Fibroblast of pulmonary artery (primary cell): Measurements from ENCODE around the gene STK36.

Experiments used
- DNase-seq: peaks from one replicate; pipeline ENCODE4 v3.0.0-alpha.2; 2010; ENCODE audit warnings: low read depth
- H3K4me3 ChIP-seq: replicated peaks from 2 replicates; pipeline ENCODE4 v1.5.1; 2011; ENCODE audit warnings: low read depth, mild to moderate bottlenecking, control low read depth, low read length, moderate library complexity
- TF ChIP-seq, protein P1 (sequence below): IDR thresholded peaks from 2 replicates; pipeline ENCODE4 v1.5.1; 2011; ENCODE audit warnings: mild to moderate bottlenecking, control low read depth, low read length, inconsistent platforms; ENCODE audit errors: missing control alignments

Gene STK36, protein sequence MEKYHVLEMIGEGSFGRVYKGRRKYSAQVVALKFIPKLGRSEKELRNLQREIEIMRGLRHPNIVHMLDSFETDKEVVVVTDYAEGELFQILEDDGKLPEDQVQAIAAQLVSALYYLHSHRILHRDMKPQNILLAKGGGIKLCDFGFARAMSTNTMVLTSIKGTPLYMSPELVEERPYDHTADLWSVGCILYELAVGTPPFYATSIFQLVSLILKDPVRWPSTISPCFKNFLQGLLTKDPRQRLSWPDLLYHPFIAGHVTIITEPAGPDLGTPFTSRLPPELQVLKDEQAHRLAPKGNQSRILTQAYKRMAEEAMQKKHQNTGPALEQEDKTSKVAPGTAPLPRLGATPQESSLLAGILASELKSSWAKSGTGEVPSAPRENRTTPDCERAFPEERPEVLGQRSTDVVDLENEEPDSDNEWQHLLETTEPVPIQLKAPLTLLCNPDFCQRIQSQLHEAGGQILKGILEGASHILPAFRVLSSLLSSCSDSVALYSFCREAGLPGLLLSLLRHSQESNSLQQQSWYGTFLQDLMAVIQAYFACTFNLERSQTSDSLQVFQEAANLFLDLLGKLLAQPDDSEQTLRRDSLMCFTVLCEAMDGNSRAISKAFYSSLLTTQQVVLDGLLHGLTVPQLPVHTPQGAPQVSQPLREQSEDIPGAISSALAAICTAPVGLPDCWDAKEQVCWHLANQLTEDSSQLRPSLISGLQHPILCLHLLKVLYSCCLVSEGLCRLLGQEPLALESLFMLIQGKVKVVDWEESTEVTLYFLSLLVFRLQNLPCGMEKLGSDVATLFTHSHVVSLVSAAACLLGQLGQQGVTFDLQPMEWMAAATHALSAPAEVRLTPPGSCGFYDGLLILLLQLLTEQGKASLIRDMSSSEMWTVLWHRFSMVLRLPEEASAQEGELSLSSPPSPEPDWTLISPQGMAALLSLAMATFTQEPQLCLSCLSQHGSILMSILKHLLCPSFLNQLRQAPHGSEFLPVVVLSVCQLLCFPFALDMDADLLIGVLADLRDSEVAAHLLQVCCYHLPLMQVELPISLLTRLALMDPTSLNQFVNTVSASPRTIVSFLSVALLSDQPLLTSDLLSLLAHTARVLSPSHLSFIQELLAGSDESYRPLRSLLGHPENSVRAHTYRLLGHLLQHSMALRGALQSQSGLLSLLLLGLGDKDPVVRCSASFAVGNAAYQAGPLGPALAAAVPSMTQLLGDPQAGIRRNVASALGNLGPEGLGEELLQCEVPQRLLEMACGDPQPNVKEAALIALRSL (N-terminal part only)

DNA sequence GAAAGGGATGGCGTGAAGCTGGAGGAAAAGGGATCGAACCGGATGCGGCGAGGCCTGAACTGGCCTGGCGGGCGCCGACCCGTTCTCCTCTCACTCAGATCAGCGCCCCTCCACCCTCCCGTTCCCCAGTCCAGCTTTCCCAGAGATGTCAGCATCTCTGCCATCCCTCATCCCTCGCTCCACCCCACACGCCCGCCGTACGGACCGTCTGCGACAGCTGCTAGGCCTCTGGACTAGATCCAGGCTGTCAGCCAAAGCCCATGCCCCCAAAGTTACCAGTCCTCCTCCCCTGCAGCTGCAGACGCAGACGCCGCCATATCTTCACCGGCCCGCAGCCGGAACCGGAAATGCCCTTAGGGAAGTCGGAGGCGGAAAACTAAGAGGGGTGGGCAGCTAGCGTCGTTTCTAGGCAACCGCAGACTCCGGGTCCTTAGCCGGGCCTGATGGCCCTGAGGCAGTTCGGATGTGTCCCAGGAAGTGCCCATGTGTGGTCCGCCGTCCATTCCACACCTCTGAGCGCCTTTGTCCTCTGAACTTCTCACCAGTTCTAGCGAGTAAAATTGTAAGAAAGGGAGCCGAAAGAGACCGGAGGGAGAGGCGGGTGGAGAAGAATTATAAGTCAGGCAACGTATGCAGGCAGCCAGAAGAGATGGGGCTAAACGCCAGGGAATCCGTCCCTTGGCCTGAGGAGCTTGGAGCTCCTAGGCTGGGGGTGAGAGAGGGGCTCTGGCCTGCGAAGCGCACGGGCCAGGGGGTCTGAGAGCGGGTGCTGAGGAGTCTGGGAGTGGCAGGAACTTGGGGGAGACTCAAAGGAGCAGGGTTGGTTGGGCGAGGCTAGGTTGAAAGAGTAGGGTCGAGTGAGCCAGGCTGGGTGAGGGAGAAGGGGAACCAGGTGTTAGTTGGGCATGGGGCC is at the start of gene STK36, which contains the start of gene RNF25:
Gene STK36, plus strand, starts transcription at position 433 of the 913 bp plus-strand sequence. CDS start 744 bp downstream, outside the sequence.
Gene RNF25, minus strand, starts transcription at position 349 of the 913 bp plus-strand sequence. Its CDS starts 32 bp downstream, at position 317.
- DNase-seq = peak; percentile 92
- H3K4me3 ChIP-seq = peak within 1 kb of the TSS; percentile 86
- TF ChIP-seq, protein P1, sequence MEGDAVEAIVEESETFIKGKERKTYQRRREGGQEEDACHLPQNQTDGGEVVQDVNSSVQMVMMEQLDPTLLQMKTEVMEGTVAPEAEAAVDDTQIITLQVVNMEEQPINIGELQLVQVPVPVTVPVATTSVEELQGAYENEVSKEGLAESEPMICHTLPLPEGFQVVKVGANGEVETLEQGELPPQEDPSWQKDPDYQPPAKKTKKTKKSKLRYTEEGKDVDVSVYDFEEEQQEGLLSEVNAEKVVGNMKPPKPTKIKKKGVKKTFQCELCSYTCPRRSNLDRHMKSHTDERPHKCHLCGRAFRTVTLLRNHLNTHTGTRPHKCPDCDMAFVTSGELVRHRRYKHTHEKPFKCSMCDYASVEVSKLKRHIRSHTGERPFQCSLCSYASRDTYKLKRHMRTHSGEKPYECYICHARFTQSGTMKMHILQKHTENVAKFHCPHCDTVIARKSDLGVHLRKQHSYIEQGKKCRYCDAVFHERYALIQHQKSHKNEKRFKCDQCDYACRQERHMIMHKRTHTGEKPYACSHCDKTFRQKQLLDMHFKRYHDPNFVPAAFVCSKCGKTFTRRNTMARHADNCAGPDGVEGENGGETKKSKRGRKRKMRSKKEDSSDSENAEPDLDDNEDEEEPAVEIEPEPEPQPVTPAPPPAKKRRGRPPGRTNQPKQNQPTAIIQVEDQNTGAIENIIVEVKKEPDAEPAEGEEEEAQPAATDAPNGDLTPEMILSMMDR = no peak

DNA sequence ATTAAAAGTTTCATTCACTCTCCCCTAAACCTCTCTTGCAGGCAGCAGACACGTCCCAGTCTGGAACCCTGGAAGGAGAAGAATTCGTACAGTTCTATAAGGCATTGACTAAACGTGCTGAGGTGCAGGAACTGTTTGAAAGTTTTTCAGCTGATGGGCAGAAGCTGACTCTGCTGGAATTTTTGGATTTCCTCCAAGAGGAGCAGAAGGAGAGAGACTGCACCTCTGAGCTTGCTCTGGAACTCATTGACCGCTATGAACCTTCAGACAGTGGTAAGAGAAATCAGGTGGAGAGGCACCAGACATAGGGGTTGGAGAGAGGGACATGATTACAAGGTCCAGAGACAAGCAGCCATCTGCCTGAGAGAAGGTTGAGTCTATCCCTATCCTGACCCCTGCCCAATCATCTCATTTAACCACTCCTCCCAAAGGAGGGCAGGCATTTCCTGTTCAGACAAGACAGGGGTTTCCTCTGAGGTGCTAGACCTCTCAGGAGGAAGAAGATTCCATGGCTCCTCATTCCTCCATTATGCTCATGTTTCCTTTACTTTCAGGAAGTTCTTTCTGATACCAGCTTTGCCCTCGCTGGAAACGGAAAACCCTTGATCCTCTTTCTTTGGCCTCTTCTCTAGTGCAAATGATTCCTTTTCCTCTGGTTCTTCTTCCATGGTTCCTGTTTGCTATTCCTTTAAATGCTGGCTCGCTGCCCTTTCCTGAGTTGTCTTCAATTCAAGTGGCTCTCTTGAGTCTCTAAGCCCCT is 49.1 kb upstream of the STK36 start:
- no peak overlapping the region for H3K4me3 ChIP-seq
- DNase-seq = peak; percentile 36
- TF ChIP-seq, protein P1 = no peak

DNA sequence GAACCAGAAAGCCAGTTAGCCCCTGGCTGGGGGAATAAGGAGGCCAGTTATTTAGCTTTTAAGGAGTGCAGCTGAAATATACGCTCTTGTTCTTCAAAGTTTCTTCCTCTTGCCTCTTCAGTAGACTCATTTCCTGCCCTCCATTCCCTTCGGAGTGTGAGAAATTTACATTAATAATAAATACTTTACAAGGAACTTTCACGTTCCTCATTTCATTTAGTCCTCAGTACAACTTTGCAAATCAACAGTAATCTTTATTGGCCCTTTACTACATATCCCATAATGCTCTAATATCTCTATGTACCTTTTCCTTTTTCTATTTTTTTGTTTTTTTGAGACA is 48.5 kb upstream of the STK36 start:
- TF ChIP-seq, protein P1 = no peak
- no peak for DNase-seq
- no peak overlapping the region for H3K4me3 ChIP-seq

DNA sequence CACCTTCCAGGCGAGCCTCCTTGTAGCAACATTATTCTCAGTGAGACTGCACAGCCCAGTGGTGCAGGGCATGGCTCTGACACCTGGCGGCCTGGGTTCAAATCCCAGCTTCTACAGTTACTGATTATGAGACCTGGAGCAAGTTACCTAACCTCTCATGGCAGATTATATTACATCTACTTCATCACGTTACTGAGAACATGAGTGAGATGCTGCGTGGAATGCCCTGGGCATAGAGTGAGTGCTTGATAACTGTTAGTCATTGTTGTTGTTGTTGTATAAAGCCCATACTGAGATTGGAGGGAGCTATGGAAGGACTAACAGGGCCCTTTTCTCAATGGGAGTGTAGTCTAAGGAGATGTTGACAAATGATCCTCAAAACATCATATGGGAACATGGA is 45.5 kb upstream of the STK36 start:
- TF ChIP-seq, protein P1 = no peak
- no peak overlapping the region for H3K4me3 ChIP-seq
- no peak for DNase-seq

GRCh38 chr2:218627939-218628338 is 43.9 kb upstream of the STK36 start:
- DNase-seq = no peak

More at GRCh38 chr2:218627939-218628338, 43.9 kb upstream of the STK36 start:
- TF ChIP-seq, protein P1 = no peak
- H3K4me3 ChIP-seq = no peak overlapping the region
